Measurements from ENCODE around the gene ZDHHC8. TPM values are rescaled to one million over a fixed set of nuclear protein-coding genes. Genes with fewer than 3 reads are reported as not detected.

Gene ZDHHC8
- total and polyA plus RNA-seq, 7 donors: 9.7 to 23.7 (median 15.8) TPM

DNA sequence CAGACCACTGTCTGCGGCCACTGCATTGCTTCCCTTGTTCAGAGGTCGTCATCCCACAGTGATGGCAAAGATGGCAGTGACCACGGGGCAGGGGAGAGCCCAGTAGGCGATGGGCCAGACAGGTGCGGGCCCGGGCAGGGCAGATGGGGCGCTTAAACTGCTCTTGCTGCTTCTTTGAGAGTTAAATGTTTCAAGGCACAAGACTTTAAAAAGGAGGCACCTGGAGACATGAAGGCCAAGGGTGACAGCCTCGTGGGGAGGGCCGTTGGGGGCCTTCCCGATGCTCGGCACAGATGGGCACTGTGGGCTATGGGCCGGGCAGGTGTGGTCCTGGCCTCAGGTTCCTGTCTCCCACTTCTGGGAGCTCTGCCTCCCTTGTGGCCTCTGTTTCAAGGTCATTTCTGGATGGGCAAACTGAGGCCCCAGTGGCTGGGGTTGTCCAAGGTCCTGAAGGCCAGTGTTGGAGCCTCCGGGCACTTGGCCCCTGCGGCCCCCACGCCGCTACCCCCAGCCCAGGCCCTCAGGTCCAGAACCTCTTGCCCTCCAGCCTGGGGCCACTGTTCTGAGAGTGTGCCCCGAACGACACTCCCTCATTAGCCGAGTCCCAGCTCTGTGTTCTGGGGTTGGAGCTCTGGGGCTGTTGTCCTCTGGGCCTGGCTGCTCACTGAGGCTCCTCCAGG, 36.2 kb downstream of the ZDHHC8 start:
- intact Hi-C loops (cut with DNase I): loop anchor here in 1 of 2 donors (5.0 kb wide), 1 partner anchor 95 kb away; no protein-coding TSS in a partner anchor
- ATAC-seq (no peak), DNase-seq (no peak)
- H3K4me1 ChIP-seq: no peaks in the 10 kb centered on the region
- no peak overlapping the region for H3K4me3 ChIP-seq
- H3K27me3 ChIP-seq (ENCODE audit: insufficient read depth in 3 of 3, low read length in 2 of 3): no peaks in the 10 kb centered on the region
- no peaks in the 10 kb centered on the region for H3K36me3 ChIP-seq (ENCODE audit: insufficient read depth in 1 of 2, low read depth in 1 of 2)
- WGBS, 3 donors: 77 to 85% (median 80%) methylated on average over 19 of the region's 19 CpGs
- H3K27ac ChIP-seq: no peak overlapping the region
- H3K9me3 ChIP-seq: no peaks in the 10 kb centered on the region
- TF ChIP-seq, protein P1, sequence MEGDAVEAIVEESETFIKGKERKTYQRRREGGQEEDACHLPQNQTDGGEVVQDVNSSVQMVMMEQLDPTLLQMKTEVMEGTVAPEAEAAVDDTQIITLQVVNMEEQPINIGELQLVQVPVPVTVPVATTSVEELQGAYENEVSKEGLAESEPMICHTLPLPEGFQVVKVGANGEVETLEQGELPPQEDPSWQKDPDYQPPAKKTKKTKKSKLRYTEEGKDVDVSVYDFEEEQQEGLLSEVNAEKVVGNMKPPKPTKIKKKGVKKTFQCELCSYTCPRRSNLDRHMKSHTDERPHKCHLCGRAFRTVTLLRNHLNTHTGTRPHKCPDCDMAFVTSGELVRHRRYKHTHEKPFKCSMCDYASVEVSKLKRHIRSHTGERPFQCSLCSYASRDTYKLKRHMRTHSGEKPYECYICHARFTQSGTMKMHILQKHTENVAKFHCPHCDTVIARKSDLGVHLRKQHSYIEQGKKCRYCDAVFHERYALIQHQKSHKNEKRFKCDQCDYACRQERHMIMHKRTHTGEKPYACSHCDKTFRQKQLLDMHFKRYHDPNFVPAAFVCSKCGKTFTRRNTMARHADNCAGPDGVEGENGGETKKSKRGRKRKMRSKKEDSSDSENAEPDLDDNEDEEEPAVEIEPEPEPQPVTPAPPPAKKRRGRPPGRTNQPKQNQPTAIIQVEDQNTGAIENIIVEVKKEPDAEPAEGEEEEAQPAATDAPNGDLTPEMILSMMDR (IDR thresholded peaks at IDR 0.05): no peak

DNA sequence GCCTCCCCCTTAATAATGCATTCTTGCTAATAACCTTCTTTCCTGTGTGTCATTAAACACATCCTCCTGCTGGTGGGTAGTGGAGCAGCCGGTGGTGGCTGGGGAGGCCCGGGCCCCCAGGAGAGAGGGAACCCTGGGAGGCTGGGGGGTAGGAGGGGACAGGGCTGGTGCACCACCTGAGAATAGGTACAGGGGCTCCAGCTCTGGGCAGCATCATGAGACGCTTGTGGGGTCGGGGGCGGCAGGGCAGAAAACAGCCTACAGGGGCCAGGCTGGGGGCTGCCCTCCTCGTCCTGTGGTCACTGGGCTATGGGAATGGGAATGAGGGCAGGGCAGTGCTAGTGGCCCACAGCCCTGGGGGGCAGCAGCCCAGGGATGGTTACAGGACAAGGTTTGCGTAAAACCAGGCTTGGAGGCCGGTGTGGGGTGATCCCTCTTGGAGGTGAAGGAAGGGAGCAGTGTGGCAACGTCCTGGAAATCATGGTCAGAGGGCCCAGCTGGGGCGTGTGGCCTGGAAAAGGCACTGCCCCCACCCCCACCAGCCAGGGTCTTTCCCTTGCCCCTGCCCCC, 37.7 kb downstream of the ZDHHC8 start:
- H3K9me3 ChIP-seq: no peaks in the 10 kb centered on the region
- no peak for DNase-seq
- intact Hi-C loops (cut with DNase I): loop anchor here in 1 of 2 donors (5.0 kb wide), 1 partner anchor 93 kb away; no protein-coding TSS in a partner anchor

DNA sequence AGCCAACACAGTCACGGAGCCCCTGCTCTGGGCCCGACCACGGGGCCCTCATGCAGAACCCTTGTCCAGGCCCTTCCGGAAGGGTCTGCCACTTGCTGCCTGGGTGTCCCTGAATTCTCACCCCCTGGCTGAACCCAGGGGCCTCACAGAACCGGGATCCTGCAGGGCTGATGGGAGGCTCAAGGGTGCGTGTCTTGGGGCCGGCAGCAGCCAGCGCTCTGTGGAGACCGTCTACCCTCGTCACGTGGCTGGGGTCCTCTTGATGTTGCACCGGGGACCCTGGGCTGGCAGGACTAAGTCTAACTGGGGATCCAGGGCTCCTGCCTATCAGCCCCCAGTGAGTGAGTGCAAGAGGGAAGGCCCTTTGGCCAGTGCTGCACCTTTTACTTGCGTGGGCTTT, 38.6 kb downstream of the ZDHHC8 start:
- Histone ChIP-seq H3K9me3 (no peaks in the 10 kb centered on the region), H3K4me3 (no peak overlapping the region), H3K27ac (no peak overlapping the region), H3K36me3 (ENCODE audit: insufficient read depth in 1 of 2, low read depth in 1 of 2) (no peaks in the 10 kb centered on the region), H3K4me1 (no peaks in the 10 kb centered on the region), H3K27me3 (ENCODE audit: insufficient read depth in 3 of 3, low read length in 2 of 3) (no peaks in the 10 kb centered on the region)
- TF ChIP-seq, protein P1 (IDR thresholded peaks at IDR 0.05): no peak
- DNase-seq (no peak), ATAC-seq (no peak)
- WGBS, 3 donors: 87 to 95% (median 90%) methylated on average over 13 of the region's 13 CpGs
- intact Hi-C loops (cut with DNase I): no loop called here

More for the DNA sequence above, 37.7 kb downstream of the ZDHHC8 start:
- no peaks in the 10 kb centered on the region for H3K36me3 ChIP-seq (ENCODE audit: insufficient read depth in 1 of 2, low read depth in 1 of 2)
- H3K27ac ChIP-seq: no peak overlapping the region
- ATAC-seq: no peak
- H3K4me3 ChIP-seq: no peak overlapping the region
- H3K27me3 ChIP-seq (ENCODE audit: insufficient read depth in 3 of 3, low read length in 2 of 3): no peaks in the 10 kb centered on the region
- H3K4me1 ChIP-seq: no peaks in the 10 kb centered on the region
- TF ChIP-seq, protein P1 (IDR thresholded peaks at IDR 0.05): no peak
- 82 to 89% (median 84%) methylated on average over 10 of the region's 10 CpGs for WGBS, 3 donors

DNA sequence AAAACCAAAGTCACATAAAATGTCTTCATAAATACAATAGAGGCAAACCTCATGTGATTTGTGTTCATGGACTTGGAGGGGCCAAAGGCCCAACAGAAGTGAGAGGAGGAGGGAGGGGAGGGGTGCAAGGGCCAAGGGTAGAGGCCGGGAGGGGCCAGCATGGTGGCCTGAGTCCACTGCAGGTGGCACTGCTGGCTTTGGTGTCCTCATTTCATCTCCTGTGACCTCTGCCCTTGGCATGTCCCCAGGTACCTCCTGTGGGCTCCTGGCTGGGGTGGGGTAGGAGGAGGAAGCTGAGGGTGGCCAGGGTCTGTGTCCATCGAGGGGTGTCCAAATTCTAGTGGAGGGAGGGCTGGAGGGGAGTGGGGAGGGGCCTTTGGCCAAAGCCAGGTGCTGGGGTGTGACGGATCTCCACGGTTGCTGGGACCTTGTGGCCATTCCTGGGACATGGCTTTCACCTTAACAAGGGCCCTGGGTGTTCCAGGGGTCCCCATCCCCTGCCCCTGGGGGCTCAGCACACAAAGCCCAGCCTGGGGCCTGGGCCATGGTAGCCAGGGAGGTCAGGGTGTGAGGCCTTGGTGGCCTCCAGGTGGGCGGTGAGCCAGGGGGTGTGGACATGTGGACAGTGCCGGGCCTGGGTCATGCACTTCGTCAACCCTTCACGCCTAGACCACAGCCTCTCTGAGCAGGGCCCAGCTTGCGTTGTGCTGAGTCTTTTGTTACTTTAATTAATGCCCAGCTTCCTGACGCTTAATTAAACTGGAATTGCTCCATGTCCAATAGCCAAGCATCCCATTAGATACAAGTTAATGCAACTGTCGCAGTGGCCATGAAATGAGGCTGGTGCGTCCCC, 39.9 kb downstream of the ZDHHC8 start:
- H3K4me3 ChIP-seq: no peak overlapping the region
- TF ChIP-seq, protein P1 (IDR thresholded peaks at IDR 0.05): no peak
- no peaks in the 10 kb centered on the region for H3K36me3 ChIP-seq (ENCODE audit: insufficient read depth in 1 of 2, low read depth in 1 of 2)
- DNase-seq: no peak
- no peaks in the 10 kb centered on the region for H3K9me3 ChIP-seq
- no peaks in the 10 kb centered on the region for H3K27me3 ChIP-seq (ENCODE audit: insufficient read depth in 3 of 3, low read length in 2 of 3)
- WGBS, 3 donors: 83 to 86% (median 83%) methylated on average over 11 to 12 of the region's 12 CpGs
- ATAC-seq: no peak
- intact Hi-C loops (cut with DNase I): no loop called here
- H3K27ac ChIP-seq: no peak overlapping the region
- H3K4me1 ChIP-seq: no peaks in the 10 kb centered on the region

Data from psoas muscle (tissue), 8 donors.